ENCODE results near the gene SMCO4.
"Not testable (repeated sequence)": the region's sequence is repeated elsewhere in the genome, so short reads cannot be mapped to it uniquely, and the experiment has no call there.

Gene SMCO4

DNA sequence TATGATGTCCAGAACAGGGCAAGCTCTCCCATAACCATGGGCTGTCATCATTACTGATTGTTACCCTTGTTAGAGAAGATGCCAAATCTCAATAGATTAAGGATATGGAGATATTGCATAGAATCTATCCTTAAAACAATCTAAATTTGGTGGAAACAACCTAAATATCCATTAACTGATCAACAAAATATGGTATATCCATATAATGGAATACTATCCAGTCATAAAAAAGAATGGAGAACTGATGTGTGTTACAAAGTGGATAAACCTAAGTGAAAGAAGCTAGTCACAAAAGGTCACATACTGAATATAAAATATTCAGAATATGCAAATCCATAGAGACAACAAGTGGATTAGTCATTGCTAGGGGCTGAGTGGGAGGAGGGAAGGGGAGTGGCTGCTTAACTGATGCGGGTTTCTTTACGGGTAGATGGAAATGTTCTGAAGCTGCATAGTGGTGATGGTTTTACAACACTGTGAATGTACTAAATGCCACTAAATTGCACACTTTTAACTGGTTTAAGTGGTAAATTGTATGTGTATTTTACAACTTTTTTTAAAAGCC is 36.1 kb upstream of the SMCO4 start:
- TF ChIP-seq, protein P1, sequence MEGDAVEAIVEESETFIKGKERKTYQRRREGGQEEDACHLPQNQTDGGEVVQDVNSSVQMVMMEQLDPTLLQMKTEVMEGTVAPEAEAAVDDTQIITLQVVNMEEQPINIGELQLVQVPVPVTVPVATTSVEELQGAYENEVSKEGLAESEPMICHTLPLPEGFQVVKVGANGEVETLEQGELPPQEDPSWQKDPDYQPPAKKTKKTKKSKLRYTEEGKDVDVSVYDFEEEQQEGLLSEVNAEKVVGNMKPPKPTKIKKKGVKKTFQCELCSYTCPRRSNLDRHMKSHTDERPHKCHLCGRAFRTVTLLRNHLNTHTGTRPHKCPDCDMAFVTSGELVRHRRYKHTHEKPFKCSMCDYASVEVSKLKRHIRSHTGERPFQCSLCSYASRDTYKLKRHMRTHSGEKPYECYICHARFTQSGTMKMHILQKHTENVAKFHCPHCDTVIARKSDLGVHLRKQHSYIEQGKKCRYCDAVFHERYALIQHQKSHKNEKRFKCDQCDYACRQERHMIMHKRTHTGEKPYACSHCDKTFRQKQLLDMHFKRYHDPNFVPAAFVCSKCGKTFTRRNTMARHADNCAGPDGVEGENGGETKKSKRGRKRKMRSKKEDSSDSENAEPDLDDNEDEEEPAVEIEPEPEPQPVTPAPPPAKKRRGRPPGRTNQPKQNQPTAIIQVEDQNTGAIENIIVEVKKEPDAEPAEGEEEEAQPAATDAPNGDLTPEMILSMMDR (IDR thresholded peaks at IDR 0.05; ENCODE audit: low read depth, low read length), result no peak
- peak in 1 of 2 donors; percentile 9 for DNase-seq (ENCODE audit: low read depth in 2 of 2)

DNA sequence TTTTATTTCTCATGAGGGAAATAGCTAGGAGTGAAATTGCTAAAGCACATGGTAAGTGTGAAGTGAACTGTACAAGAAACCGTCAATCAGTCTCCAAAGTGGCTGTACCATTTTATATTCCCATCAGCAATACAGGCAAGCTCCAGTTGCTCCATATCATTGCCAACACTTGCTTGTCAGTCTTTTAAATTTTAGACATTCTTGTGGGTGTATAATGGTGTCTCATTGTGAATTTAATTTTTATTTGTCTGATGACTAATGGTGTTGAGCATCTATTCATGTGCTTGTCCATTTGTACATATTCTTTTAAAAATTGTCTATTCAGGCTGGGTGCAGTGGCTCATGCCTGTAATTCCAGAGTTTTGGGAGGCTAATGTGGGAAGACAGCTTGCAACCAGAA is 34.1 kb upstream of the SMCO4 start:
- no peak overlapping the region for H3K4me3 ChIP-seq (replicated peaks in 1 of 2; ENCODE audit: low read depth in 2 of 2, low read length in 2 of 2)
- peak; percentile 2 to 74 for DNase-seq (ENCODE audit: low read depth in 2 of 2)
- TF ChIP-seq, protein P1 (IDR thresholded peaks at IDR 0.05; ENCODE audit: low read depth, low read length), result no peak

More for the DNA sequence above, 36.1 kb upstream of the SMCO4 start:
- no peak overlapping the region for H3K4me3 ChIP-seq (replicated peaks in 1 of 2; ENCODE audit: low read depth in 2 of 2, low read length in 2 of 2)

DNA sequence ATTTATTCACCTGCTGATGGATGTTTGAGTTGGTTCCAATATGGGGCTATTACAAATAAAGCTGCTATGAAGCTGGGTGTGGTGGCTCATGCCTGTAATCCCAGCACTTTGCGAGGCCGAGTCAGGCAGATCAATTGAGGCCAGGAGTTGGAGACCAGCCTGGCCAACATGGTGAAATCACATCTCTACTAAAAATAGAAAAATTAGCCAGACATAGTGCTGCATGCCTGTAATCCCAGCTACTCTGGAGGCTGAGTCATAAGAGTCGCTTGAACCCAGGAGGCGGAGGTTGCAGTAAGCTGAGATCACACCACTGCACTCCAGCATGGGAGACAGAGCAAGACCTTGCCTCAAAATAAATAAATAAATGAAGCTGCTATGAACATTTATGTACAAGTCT is 33.7 kb upstream of the SMCO4 start:
- peak in 1 of 2 donors; percentile 85 for DNase-seq (ENCODE audit: low read depth in 2 of 2)

DNA sequence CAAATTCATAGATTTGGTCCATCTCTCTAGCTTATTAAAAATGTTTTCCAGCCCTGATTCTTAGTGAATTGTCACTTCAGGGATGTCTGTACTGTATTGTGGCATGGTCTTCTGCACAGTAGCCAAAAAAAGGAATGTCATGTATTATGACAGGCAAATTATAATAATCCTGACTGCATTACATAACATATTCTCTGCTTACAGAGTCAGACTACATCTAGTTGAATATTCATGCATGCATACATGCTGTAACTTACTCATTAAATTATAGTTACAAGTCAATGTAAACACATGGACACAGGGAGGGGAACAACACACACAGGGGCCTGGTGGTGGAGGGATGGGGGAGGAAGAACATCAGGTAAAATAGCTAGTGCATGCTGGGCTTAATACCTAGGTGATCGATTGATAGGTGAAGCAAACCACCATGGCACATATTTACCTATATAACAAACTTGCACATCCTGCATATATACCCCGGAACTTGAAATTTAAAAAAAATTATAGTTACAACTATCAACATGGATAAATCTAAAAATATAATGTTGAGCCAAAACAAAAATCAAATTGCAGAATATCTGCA is 31.5 kb upstream of the SMCO4 start:
- DNase-seq (ENCODE audit: low read depth in 2 of 2), result no peak
- TF ChIP-seq, protein P1 (IDR thresholded peaks at IDR 0.05; ENCODE audit: low read depth, low read length), result no peak
- no peak overlapping the region for H3K4me3 ChIP-seq (replicated peaks in 1 of 2; ENCODE audit: low read depth in 2 of 2, low read length in 2 of 2)

More for the DNA sequence above, 33.7 kb upstream of the SMCO4 start:
- H3K4me3 ChIP-seq (replicated peaks in 1 of 2; ENCODE audit: low read depth in 2 of 2, low read length in 2 of 2), result not testable (repeated sequence)

DNA sequence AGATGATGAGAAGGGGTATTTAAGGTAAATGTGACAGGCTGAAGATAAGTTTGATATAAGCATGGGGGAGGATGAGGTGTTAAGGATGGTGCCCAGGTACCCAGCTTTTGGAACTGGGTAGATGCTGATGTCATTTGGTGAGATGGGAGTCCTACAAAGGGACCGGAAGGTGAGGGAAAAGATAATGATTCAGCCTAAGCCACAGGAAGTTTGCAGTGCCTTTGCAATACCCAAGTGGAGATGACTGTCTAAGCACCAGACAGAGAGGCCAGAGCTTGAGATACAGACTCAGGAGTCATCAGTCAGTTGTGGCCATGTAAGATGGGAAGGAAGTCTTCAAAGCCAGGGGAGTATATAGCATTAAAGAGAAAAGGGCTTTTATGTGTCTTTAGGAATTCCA is 30.0 kb upstream of the SMCO4 start:
- TF ChIP-seq, protein P1 (IDR thresholded peaks at IDR 0.05; ENCODE audit: low read depth, low read length), result no peak
- peak in 1 of 2 donors; percentile 44 for DNase-seq (ENCODE audit: low read depth in 2 of 2)

DNA sequence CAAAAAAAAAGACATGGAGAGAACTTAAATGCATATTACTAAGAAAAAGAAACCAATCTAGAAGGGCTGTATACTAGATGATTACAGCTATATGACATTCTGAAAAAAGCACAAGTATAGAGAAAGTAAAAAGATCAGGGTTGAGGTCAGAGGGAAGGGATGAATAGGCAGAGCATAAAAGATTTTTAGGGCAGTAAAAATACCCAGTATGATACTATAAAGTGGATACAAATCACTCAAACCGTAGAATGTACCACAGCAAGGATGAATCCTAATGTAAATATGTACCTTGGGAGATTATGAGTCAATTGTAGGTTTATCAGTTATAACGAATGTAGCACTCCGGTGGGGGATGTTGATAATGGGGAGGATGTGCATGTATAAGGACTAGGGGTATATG is 29.4 kb upstream of the SMCO4 start:
- TF ChIP-seq, protein P1 (IDR thresholded peaks at IDR 0.05; ENCODE audit: low read depth, low read length), result no peak
- H3K4me3 ChIP-seq (replicated peaks in 1 of 2; ENCODE audit: low read depth in 2 of 2, low read length in 2 of 2), result no peak overlapping the region
- DNase-seq (ENCODE audit: low read depth in 2 of 2), result no peak

More for the DNA sequence above, 30.0 kb upstream of the SMCO4 start:
- no peak overlapping the region for H3K4me3 ChIP-seq (replicated peaks in 1 of 2; ENCODE audit: low read depth in 2 of 2, low read length in 2 of 2)

DNA sequence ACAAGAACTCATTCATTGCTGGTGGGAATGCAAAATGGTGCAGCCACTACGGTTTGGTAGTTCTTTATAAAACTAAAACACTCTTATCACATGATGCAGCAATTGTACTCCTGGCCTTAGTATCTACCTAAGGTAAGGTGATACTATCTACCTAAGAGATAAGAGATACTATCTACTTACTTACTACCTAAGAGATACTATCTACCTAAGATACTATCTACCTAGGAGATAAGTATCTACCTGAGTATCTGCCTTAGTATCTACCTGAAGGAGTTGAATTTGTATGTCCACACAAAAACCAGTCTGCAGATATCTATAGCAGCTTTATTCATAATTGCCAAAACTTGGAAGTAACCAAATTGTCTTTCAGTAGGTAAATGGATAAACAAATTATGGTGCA is 29.0 kb upstream of the SMCO4 start:
- no peak overlapping the region for H3K4me3 ChIP-seq (replicated peaks in 1 of 2; ENCODE audit: low read depth in 2 of 2, low read length in 2 of 2)
- no peak for DNase-seq (ENCODE audit: low read depth in 2 of 2)
- TF ChIP-seq, protein P1 (IDR thresholded peaks at IDR 0.05; ENCODE audit: low read depth, low read length), result no peak

All from cardiac fibroblast (primary cell).